Measurements from ENCODE around the gene ATG4C.

ATG4C gene

DNA sequence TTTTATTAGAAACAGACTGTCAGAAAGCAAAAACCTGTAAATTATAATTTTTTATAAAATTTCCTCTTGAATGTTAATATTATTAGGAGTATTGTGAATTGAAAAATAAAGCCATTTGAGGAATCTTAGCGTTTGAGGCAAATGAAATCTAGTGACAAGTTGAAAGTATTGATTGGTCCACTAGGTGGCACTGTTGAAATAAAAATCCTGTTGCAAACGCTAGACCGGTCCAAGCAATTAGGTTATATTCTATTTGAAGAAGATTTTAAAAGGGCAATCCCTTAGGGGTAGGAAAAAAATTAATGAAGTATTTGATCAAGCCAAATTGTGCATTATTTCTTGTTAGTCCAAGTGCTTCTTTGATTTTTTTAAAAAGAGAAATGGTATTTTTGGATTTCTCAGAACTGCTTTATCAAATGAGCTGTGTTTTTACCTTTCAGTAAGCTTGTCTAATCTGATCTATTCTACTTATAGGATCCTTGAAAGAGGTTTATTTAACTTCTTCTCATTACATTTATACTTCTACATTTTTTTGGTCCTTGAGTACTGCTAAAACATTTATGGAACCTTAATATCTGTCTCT, 57.7 kb downstream of the ATG4C start:
- DNase-seq (ENCODE audit: low spot score), result no peak

DNA sequence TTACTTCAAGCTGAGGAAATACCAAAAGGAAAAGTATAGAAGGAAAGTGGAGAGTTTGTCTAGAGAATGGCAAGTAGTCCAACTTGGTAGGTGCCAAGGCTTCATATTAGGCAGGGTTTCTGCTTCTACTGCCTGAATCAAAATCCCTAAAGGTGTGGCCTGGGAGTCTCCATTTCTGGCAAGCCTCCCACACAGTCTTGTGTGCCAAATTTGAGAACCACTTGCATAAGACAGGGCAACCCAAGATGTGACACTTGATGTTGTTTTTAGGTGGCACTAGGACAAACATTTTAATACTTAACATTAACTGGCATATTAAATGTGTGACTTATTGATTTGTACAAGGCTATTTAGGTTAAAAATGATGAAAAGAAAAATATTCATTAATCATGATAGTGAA, 60.1 kb downstream of the ATG4C start:
- no peak for DNase-seq (ENCODE audit: low spot score)

DNA sequence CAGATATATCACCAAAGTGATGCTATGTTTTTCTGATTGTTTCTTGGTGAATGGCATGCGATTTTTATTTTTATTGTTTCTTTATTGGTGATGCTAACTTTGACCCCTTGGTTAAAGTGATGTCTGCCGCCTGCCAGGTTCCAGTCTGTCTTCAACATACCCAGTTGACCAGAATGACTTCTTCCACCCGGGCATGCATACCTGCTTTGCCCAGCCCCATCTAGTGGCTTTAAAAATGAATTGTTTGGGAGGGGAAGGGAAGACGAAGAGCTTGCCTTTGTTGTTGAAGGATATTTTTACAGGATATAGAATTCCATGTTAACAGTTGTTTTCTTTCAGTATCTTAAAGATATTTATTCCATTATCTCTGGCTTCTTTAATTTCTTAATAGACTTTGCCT, 65.1 kb downstream of the ATG4C start:
- no peak for DNase-seq (ENCODE audit: low spot score)

DNA sequence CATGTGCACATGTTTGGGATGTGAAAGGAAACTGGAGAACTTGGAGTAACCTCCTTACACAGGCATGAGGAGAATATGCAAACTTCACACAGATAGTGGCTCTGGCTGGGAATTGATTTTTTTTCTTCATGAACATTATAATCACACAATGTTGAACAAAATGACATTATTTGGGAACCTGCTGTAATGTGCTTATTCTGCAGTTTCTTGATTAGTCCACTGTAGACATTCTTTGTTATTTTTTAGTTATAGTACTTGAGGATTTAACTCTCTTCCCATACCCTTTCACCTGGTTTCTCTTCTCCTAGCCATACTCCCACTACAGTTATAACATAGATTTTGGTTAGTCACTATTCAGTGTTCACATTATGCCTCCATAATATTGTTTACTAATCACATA, 68.3 kb downstream of the ATG4C start:
- DNase-seq (ENCODE audit: low spot score), result no peak

DNA sequence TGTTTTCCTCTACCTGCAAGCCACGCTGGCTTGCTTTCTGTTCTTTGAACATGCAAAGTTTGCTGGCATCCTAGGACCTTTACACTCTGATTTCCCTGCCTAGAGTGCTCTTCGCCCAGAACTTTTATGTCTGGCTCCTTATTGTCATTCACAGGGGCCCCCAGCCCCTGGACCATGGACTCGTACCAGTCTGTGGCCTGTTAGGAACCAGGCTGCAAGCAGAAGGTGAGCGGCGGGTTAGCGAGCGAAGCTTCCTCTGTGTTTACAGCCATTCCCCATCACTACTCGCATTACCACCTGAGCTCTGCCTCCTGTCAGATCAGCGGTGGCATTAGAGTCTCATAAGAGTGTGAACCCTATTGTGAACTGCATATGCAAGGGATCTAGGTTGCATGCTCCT, 73.0 kb downstream of the ATG4C start:
- no peak for DNase-seq (ENCODE audit: low spot score)

DNA sequence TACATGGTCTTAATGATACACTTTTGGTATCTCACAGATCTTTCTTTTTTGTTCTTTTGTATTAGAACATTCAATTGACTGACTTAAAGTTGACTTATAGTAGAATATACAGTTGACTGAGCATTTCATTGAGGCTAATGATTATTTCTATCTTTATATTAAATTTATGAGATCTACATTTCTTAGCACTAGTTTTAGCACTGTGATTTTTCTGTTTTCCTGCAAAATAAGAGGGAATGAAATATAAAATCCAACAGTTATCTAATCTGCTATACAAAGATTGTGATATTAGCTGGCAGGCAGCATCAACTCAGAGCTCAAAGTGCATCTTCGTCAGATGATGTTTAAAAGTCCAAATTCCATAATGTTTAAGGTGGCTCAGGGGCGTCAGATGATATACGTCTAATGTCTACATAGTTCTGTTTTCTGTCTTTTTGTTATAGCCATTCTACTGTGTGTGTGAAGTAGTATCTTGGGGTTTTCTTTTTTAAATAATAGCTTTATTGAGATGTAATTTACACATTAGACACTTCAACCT, 85.4 kb downstream of the ATG4C start:
- no peak for DNase-seq (ENCODE audit: low spot score)

DNA sequence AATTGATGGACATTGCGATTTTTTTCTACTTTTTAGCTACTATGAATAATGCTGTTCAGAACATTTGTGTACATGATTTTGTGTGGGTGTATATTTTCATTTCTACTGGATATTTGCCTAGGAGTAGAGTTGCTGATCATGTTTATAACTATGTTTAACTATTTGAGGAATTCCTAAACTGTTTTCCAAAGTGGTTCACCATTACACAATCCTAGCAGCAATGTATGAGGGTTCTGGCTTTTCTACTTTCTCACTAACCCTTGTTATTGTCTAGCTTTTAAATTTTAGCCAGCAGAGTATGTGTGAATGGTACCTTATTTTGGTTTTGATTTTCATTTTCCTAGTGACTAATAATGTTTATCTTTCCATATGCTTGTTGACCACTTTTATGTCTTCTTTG, 86.2 kb downstream of the ATG4C start:
- DNase-seq (ENCODE audit: low spot score), result no peak

DNA sequence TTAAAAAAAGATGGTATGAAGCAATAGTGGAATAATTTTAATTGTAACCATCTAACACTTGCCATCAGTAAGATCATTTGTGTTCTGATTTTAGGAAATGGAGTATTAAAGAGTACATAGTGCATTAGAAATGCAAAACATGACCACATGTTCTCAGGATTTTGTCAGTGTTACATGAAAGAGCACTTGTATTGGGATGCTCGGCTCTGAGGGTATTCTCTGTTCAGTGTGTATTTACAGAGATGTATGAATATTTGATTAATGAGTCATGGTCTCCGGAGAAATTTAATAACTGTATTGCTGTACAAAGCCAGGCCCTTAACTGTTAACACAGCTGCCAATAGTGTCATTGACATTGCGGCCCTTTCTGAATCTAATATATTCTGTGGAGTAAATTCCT, 91.7 kb downstream of the ATG4C start:
- no peak for DNase-seq (ENCODE audit: low spot score)

DNA sequence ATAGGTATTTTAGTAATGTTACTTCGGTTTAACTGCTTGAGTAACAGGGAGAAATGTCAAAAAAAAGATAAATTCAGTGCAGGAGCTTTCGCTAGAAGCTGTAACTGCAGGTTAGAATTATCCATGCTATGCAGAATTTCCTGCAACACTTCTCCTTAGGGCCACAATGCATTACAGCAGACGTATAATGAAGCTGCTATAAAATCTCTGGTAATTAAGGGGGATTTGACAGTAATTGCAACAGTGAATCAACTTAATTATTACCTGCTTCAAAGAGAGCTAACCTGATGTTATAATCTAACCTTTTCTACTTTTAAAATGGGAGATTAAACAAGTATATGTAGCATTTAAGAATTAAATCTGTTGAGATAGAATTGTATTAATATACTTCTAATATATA, 92.6 kb downstream of the ATG4C start:
- no peak for DNase-seq (ENCODE audit: low spot score)

DNA sequence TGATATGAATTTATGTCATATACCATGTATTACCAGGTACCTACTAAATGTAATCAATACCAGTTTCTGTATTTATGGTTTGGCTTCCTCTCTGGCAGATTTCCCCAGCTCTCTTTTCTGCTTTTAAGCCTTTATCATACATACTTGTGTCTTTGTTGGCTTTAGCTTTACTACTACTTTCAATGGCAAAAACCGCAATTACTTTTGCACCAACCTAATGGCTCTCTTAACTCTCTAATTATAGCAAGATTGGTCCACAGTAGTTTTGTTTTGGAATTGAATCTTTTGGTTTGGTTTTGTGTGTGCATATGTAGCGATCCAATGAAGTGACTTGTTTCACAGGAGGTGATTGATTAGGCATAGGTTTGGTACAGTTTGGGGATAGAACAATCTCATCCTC, 93.6 kb downstream of the ATG4C start:
- no peak for DNase-seq (ENCODE audit: low spot score)

DNA sequence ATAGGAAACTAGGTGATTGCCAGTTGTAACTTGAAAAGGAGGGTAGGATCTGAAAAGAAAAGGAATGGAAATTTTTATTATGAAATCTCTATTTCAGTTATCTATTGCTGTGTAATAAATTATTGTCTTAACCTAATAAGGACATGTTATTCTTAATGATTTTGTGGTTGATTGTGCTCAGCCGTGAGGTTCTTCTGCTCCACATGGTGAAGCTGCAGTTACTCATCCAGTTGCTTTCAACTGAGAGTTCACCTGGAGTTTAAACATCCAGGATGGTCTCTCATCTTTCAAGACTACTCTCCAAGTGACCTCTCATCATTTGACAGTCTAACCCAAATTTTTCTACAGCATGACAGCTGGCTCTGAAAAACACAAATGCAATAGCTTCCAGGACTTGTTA, 96.0 kb downstream of the ATG4C start:
- no peak for DNase-seq (ENCODE audit: low spot score)

DNA sequence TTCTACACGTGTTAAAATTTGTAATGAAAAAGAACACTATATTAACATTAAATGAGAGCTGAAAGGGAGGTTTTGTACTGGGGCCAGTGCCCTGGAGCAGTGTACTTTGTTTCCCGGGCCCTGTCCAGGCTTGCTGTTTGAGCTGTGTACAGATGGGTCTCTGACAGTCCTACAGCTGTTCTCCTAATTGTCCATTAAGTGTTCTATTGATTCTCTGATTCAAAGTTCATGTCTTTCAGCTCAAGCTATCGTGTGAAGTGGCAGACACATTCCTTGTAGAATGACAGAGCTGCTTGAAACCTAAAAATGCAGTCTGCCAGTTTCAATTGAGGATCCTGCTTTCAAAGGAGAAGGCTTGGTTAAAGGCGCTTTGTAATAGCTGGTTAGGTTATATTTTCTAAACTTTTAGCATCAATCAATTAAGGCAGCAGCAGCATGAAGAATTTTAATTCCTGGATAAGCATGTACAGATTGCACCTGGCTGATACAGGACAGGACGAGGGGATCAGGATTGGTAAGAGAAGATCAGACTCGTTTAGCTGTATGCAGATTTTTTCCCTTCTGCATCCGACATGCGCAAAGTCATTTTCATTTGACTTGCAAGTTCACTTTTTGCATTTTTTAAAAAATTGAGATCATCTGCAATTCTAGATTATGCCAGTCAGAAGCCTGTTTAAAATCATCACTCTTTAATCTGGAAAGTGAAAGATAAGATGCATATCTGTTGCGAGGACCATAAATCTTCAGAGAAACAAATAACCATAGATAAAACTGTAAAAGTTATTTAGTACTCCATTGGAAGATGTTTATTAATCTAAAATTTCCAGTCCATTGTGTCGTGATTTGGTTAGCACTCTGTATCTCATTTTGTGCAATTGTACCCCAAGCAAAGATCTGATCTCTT, 98.5 kb downstream of the ATG4C start:
- DNase-seq (ENCODE audit: low spot score), result no peak

DNA sequence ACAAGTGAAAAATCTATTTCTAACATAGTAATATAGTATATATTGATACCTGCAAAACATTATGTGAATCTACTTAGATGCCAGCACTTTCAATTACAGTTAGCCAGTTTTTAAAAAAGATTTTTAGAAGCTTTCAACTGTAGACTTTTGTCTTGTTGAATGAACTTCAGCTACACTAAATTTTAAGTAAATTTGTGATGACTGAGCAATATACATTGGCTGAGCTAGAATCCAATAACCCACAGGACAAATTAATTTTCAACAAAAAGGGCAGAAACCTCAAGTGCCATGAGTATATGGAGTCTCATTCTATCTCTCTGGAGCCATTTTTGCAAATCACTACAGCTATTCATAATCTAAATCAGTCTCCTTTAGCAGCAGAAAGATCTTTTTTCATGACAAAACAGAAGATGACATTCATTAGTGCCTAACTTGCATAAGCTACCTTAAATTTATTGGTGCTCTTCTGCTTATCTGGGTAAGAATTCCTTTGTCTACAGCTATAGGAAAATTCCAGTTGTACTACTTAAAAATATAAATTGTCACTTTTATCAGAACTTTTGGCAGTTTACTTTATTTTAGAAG, 100.3 kb downstream of the ATG4C start:
- no peak for DNase-seq (ENCODE audit: low spot score)

DNA sequence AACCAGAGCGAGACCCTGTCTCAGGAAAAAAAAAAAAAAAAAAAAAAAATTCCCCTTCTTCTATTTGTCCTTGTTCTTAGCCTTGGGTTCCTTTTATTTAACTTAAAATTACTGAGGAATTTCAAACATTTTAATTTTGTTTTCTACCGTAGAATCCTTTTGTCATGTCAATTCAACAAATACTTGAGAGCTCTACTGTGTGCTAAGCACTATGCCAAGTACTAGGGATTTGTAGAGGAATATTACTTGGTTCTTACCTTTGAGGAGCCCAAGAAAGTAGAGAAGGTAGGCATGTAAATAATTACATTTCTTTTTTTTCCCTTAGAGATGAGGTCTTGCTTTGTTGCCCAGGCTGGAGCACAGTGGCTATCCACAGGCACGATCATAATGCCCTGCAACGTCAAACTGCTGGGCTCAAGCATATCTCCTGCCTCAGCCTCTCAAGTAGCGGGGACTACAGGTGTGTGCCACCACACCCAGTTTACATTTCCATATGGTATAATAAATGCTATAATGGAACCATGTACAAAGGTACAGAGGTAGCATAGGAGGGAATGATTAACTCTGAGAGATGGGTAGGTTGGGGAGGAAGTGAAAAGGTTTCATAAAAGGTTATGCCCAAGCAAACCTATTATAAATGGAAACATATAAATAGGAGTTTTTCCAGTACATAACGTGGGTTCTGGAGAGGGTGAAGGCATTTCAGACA, 104.0 kb downstream of the ATG4C start:
- DNase-seq (ENCODE audit: low spot score), result no peak

DNA sequence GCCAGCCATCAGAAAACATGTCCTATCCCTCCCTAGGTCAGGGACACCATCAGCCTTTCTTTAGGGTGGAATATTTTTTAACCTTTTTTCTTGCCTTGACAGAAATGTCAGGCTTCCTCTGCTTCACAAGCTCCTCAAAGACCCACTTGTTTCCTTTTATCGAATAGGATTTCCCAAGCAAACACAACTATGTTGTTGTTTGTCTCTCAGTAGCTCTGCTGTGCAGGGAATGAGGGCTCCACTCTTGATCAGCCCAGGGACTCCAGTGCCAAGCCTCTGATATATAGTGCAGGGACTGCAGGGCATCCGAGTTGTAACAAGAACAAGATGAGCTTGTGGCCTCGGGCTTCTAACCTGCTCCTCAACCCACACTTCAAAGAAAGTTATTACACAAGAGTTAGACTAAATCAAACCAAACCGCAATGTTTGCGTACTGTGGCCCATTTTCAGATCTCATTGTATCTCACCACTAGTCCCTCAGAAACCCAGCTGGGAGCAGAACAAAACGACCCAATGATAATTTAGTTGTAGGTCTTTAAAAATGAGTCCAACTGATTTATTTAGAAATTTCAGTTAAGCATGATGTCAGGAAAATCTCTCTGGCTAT, 108.1 kb downstream of the ATG4C start:
- DNase-seq (ENCODE audit: low spot score), result no peak

DNA sequence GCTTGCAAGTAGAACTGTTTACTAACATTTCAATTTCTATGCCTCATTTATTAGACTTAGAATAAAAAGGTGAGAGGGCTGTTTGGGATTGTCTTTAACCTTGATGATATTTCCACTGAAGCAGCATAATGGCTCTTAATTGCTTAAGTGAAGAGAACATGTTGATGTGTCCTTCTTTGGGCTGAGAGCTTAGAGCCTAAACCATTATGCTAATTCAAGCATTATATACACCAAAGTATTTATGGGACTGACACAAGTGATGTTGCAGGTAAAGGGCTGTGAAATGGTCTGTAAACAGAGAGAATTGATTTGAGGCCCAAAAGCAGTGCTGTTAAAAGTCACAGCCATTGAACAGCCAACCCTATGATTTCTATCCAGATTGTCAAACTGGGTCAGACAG, 113.9 kb downstream of the ATG4C start:
- no peak for DNase-seq (ENCODE audit: low spot score)

DNA sequence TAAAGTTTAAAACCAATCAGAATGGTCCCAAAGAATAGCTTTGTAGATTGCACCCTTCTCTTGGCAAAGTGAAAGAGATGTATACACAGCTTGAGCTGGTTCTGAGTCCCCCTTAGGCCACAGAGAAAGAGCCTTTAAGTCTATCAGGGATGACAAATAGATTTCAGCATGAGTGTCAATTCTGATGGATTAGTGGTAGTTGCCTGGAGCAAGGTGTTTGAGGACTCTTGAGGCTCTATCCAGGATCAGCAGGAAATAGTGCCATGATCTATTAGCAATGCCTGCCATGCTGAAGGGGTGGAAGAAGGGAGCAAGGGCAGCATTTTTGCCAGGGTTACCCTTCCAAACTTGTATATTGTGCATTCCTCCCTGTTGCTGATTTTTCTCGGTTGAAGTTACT, 116.6 kb downstream of the ATG4C start:
- no peak for DNase-seq (ENCODE audit: low spot score)

DNA sequence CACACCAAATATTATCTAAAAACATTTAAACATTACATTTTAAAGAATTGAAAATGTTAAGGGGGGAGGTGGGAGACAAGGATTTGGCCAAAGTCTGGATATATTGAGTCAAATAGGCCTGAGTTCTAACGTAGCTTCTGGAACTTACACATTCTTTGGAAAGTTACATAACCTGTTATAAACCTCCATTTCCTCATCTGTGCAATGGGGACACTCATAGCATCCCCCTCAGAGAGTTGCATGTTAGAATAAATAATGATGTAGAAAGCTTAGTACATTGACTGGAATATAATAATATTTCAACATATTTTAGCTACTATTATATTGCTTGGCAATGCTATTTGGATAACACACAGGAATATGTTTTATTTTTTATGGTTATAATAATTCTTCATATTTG, 117.7 kb downstream of the ATG4C start:
- DNase-seq (ENCODE audit: low spot score), result no peak

DNA sequence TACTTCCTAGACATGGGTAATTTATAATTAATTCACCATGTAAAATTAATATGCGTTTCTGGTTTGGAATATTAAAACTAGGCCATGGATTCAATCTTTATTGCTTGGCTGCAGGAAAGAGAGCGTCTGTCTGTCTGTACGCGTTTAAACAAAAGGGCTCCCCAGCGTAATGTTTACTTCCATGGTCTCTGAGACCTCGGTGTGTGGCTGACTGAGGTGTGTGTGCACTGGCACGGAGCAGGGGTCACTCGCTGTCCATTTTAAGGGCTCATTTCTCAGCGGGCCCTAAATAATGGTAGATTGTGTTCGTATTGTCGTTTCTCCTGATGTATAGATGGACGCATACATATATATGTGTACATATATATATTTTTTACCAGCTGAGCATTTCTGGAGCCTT, 119.6 kb downstream of the ATG4C start:
- no peak for DNase-seq (ENCODE audit: low spot score)

DNA sequence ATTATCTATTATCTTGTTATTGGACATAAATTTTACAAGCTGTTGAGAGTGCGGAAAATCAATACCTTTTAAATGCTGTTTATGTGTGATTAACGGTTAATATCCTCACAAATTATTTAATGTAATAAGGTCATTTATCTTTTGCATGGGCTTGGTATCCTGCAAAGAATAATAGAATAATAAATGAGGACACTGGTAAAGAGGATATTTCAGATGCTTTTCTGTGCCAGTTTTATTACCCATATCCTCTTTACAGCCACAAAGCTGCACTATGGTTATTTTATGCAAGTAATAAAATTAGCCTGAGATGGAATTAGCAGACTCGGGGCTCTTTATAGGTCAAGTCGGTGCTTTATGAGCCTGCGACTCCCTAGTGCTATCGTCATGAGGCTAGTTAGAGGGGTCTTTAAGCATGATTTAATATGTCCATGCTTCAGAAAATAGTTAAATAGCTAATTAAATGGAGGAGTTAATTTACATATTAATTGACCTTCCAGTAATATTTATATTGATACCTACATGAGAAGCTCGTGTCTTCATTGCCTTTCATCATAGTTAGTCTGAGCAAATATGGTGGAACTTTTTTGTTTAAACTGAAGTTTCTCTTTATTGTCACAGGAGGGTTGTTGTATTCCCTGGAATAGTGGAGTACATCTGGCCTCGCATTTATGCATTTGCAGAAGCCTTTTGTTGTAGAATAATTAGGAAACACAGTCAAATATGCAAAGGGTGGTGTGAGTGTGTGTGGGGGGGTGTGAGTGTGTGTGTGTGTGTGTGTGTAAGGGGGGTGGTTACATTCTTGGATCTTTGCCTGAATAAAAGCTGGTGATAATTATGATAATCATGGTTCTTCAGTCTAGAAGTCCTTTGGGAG, 120.3 kb downstream of the ATG4C start:
- DNase-seq (ENCODE audit: low spot score), result no peak

DNA sequence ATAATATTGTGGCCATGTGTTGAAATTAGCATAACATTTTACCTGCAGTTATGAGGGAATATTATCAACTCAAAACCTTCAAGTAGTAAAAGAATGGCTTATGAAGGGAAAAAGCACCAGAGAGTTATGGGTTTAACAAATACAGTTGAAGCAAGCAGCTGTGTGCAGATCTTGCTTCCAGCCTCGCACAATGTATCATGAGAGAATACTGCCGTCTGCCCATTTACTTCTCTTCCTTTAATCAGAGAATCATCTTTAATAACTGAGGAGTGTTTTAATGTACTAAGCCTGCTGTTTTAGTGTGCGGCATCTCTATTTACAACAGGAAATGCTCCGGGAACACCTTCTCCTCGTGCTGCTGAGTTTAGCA, 120.9 kb downstream of the ATG4C start:
- DNase-seq (ENCODE audit: low spot score), result no peak
